ENCODE data around the gene MTX1.
A peak's percentile ranks its signal among the peaks of the same experiment; 100 is the strongest.

GRCh38 chr1:155261852-155262673 lies 53.6 kb downstream of the MTX1 start, which contains the start of gene SCAMP3:
- peak; percentile 58 for TF ChIP-seq POLR2A (IDR thresholded peaks at IDR 0.05)
- no peak for TF ChIP-seq CTCF (IDR thresholded peaks at IDR 0.05)
